OCI-LY7 (cell line): ENCODE measurements around the gene PHLDA3. TPM values are rescaled to one million over a fixed set of nuclear protein-coding genes. Genes with fewer than 3 reads are reported as not detected.

Source experiments
- BruUV-seq: library from RNA; stranded (reverse); fragments of 400-500 nt; replicated peaks from 2 replicates; lab custom pipeline; 2021; lab: Mats Ljungman, UMichigan
- CTCF ChIA-PET: fragments of 300-600 bp; sonication (Branson Sonifier 250); formaldehyde crosslinking; loops from one replicate; lab custom pipeline; 2022; ENCODE audit warnings: antibody characterized with exemption; ENCODE audit not compliant: unreplicated experiment; lab: Charles Lee
- POLR2A ChIA-PET: fragments of 300-600 bp; sonication (Branson Sonifier 250); formaldehyde crosslinking; loops from one replicate; lab custom pipeline; 2022; ENCODE audit warnings: antibody characterized with exemption; lab: Charles Lee
- DNase-seq: peaks from one replicate; pipeline ENCODE4 v3.0.0-alpha.2; 2015; ENCODE audit warnings: low spot score
- H2AFZ ChIP-seq: fragments of 200-600 bp; sonication (generic), shearing (Covaris generic); 2 replicates; pipeline ENCODE4 v1.6.1; 2014; ENCODE audit warnings: mild to moderate bottlenecking, antibody characterized with exemption, low read length, moderate library complexity
- H3K27ac ChIP-seq: fragments of 200-600 bp; sonication (generic); 2 replicates; pipeline ENCODE4 v1.5.1; 2014; ENCODE audit warnings: mixed run types, low read depth, mild to moderate bottlenecking, moderate library complexity, low read length, inconsistent platforms; ENCODE audit not compliant: poor library complexity, severe bottlenecking
- H3K36me3 ChIP-seq: fragments of 200-600 bp; sonication (generic); 2 replicates; pipeline ENCODE4 v1.6.1; 2014; ENCODE audit warnings: mild to moderate bottlenecking, antibody characterized with exemption, low read length, moderate library complexity, mixed read lengths; ENCODE audit not compliant: insufficient read depth
- H3K4me1 ChIP-seq: fragments of 200-600 bp; sonication (generic); 2 replicates; pipeline ENCODE4 v1.5.1; 2014; ENCODE audit warnings: mild to moderate bottlenecking, low read length; ENCODE audit not compliant: insufficient read depth, poor library complexity, severe bottlenecking
- H3K4me2 ChIP-seq: fragments of 200-600 bp; sonication (generic); 2 replicates; pipeline ENCODE4 v1.6.1; 2014; ENCODE audit warnings: mild to moderate bottlenecking, low read length
- H3K4me3 ChIP-seq: fragments of 200-600 bp; sonication (generic); 2 replicates; pipeline ENCODE4 v1.5.1; 2014; ENCODE audit warnings: mild to moderate bottlenecking, low read depth, low read length; ENCODE audit not compliant: poor library complexity, severe bottlenecking
- H3K79me2 ChIP-seq: fragments of 200-600 bp; sonication (generic); 2 replicates; pipeline ENCODE4 v1.6.1; 2016; ENCODE audit warnings: low read depth, mild to moderate bottlenecking, low read length, moderate library complexity, mixed read lengths; ENCODE audit not compliant: insufficient read depth
- H3K9me2 ChIP-seq: fragments of 200-600 bp; sonication (generic); 2 replicates; pipeline ENCODE4 v1.6.1; 2016; ENCODE audit warnings: mild to moderate bottlenecking, low read length, mixed read lengths; ENCODE audit not compliant: insufficient read depth
- H3K9me3 ChIP-seq: fragments of 200-600 bp; sonication (generic); 2 replicates; pipeline ENCODE4 v1.6.1; 2014; ENCODE audit warnings: mild to moderate bottlenecking, mixed run types, low read length, mixed read lengths
- H4K20me1 ChIP-seq: fragments of 200-600 bp; sonication (generic); 2 replicates; pipeline ENCODE4 v1.6.1; 2014; ENCODE audit warnings: mild to moderate bottlenecking, antibody characterized with exemption, low read length, moderate library complexity, mixed read lengths; ENCODE audit not compliant: insufficient read depth
- EZH2phosphoT487 ChIP-seq: fragments of 200-600 bp; sonication (generic); IDR thresholded peaks from 2 replicates; pipeline ENCODE4 v1.6.1; 2018; ENCODE audit warnings: low read depth, borderline replicate concordance, mild to moderate bottlenecking, mixed run types, antibody characterized with exemption, low read length, moderate library complexity, mixed read lengths
- intact Hi-C: fragments of 100-400 bp; cut with micrococcal nuclease; formaldehyde crosslinking; loops from one replicate; pipeline ENCODE4 v1.10.0; 2022; ENCODE audit not compliant: unreplicated experiment
- total RNA-seq, 2 experiments: library from RNA; depleted of rRNA in 1 of 2; stranded (reverse); fragments of >200 nt in 1 of 2; shearing (Covaris generic) in 1 of 2; gene quantifications; 2 replicates each; pipeline ENCODE4 v1.2.3, GENCODE V29; 2014 to 2022
- TF ChIP-seq, protein P1 (sequence below): fragments of 200-600 bp; sonication (generic); conservative IDR thresholded peaks from 2 replicates; pipeline ENCODE4 v1.5.1; 2014; ENCODE audit warnings: mild to moderate bottlenecking, antibody characterized with exemption, low read length, moderate library complexity, mixed read lengths

PHLDA3 gene
- total RNA-seq, 2 experiments from 2014 or later: not detected

DNA sequence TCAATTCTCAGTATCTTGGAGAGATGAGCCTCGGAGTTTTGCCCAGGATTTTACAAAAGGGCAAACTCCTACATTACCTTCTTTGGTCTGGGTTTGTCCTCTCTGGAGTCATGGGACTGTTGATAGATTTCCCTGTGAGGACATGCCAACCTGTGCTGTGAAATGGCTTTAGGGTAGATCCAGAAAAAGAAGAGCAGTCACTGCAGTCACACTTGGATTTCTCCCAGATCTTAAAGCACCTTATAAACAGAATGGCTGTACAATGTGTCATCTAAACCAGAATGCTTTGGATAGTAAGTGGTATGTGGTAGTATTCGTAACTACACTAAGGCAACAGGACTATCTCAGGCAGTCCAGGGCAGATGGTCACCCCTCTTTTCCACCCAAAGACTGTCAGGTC is 39.8 kb upstream of the PHLDA3 start:
- no peaks in the 10 kb centered on the region for H3K36me3 ChIP-seq
- H3K4me2 ChIP-seq: peak overlapping the region; percentile 79; the same call in 1 of the 2 replicates
- no TSS peak for BruUV-seq
- no peaks in the 10 kb centered on the region for H4K20me1 ChIP-seq
- no peak overlapping the region for H3K4me3 ChIP-seq
- H3K79me2 ChIP-seq: peaks cover 24% of the 10 kb centered on the region; the same call in 1 of the 2 replicates
- intact Hi-C loops: loop anchor here (5.0 kb wide), 1 partner anchor 487 kb away; the partner anchor contains the start of gene KIF21B
- peak overlapping the region; percentile 13 for H3K27ac ChIP-seq
- H3K9me3 ChIP-seq: no peaks in the 10 kb centered on the region
- no peak overlapping the region for H2AFZ ChIP-seq
- ChIA-PET POLR2A (interaction anchor here (0.6 to 1.8 kb wide), 3 partner anchors 21 to 56 kb away, joined by 3 to 8 read pairs (median 6); no protein-coding TSS in a partner anchor), CTCF (interaction anchor here (6.1 kb wide), 1 partner anchor 28 kb away, joined by 82 read pairs; no protein-coding TSS in a partner anchor)
- TF ChIP-seq EZH2phosphoT487: no peak
- TF ChIP-seq, protein P1, sequence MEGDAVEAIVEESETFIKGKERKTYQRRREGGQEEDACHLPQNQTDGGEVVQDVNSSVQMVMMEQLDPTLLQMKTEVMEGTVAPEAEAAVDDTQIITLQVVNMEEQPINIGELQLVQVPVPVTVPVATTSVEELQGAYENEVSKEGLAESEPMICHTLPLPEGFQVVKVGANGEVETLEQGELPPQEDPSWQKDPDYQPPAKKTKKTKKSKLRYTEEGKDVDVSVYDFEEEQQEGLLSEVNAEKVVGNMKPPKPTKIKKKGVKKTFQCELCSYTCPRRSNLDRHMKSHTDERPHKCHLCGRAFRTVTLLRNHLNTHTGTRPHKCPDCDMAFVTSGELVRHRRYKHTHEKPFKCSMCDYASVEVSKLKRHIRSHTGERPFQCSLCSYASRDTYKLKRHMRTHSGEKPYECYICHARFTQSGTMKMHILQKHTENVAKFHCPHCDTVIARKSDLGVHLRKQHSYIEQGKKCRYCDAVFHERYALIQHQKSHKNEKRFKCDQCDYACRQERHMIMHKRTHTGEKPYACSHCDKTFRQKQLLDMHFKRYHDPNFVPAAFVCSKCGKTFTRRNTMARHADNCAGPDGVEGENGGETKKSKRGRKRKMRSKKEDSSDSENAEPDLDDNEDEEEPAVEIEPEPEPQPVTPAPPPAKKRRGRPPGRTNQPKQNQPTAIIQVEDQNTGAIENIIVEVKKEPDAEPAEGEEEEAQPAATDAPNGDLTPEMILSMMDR: no peak
- no peaks in the 10 kb centered on the region for H3K9me2 ChIP-seq
- H3K4me1 ChIP-seq: peaks cover 88% of the 10 kb centered on the region
- DNase-seq: no peak

DNA sequence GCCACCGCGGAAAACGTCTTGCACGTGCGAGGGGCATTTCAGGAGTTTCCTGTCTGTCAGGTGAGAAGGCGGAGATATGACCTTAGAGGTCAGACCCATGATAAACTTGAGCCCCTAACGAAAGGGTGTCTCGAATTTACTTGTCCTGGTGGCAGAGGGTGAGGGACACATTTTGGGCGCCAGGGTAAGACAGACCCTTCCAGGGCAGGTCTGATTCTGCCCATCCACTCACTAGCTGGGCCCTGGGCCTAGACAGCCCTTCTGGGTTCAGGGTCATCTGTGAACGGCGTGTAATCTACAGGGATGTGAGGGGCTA is 38.3 kb upstream of the PHLDA3 start:
- H4K20me1 ChIP-seq: no peaks in the 10 kb centered on the region
- ChIA-PET POLR2A (interaction anchor here (0.7 to 1.1 kb wide), 2 partner anchors 837 to 1904 kb away, joined by 3 read pairs; partner anchors contain the start of gene DDX59), CTCF (interaction anchor here (0.8 to 2.3 kb wide), 2 partner anchors 26 to 92 kb away, joined by 4 to 12 read pairs; no protein-coding TSS in a partner anchor)
- no peaks in the 10 kb centered on the region for H3K9me2 ChIP-seq
- peak overlapping the region; percentile 76 for H2AFZ ChIP-seq
- TF ChIP-seq EZH2phosphoT487: no peak
- TF ChIP-seq, protein P1: no peak
- intact Hi-C loops: loop anchor here (5.0 kb wide), 1 partner anchor 485 kb away; the partner anchor contains the start of gene KIF21B
- peaks cover 33% of the 10 kb centered on the region; the same call in 1 of the 2 replicates for H3K79me2 ChIP-seq
- DNase-seq: no peak
- peak overlapping the region; percentile 59 for H3K27ac ChIP-seq
- TSS peak; percentile 66 for BruUV-seq
- peak overlapping the region; percentile 80 for H3K4me3 ChIP-seq
- no peaks in the 10 kb centered on the region for H3K36me3 ChIP-seq
- H3K4me2 ChIP-seq: peak overlapping the region; percentile 79
- H3K4me1 ChIP-seq: peaks cover 96% of the 10 kb centered on the region
- H3K9me3 ChIP-seq: no peaks in the 10 kb centered on the region
